ENCODE measurements around the gene OLA1.

DNA sequence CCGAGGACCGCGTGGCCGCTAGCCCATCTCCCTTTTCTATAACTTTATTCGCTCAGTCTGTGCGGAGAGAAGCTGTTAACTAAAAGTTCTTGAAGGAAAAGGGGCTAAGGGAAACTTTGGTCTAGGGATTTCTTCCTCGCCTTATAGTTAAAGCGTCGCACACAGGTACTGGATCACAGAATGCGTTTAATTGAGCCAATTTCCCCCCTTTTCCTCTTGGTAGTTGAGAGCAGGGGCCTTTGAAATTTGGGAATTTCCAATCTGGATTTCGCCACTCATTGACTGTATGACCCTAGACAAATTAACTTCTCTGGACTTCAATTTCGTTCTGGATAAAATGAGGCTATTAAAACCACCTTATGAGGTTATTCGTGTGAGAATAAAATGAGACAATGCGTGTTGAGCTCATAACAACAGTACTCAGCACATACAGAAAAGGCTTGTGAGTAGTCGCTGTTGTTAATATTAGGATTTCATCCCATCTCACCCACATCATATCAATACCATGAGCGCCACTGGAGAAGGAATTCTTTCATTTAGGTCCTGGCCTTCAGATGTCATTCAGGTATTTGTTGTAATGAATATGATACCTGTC is 763 bp upstream of the OLA1 start:
- no peak for TF ChIP-seq CTCF (IDR thresholded peaks at IDR 0.05)
- no peak for TF ChIP-seq POLR2AphosphoS5 (IDR thresholded peaks at IDR 0.05)
- no peak for TF ChIP-seq POLR2A (IDR thresholded peaks at IDR 0.05)

All from breast epithelium (tissue), 3 donors.